ENCODE results near the gene DHX29.

Gene DHX29

DNA sequence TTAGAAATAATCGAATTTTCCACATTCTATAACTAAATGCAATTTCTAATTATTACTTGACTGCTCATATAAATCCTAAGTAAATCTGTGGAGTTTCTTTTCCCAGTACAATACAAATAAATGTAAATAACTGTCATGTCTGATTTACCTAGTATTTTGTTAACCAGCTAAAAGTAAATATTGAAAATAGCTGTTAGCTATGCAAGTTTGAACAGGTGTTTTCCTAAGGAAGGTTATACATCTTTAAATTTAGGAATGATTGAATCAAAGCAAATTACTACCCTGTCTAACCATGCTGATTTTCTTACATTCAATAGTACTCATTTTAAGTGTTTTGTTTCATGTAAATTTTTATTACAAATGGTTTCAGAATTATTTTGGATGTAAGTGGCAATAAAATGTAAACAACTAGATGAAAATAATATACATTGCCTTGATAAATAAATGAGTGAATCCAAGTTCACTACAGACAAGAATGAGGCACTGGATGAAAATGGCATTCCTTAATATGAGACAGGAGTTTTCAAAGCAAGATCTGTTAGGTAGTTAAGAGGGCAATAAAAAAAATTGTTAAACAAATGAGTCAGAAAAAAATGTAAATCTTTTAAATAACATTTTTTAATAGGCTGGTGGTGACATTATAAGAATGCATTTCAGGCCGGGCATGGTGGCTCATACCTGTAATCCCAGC is 96.2 kb downstream of the DHX29 start:
- Histone ChIP-seq H3K9ac (no peak overlapping the region), H3K4me1 (ENCODE audit: low read depth, poor library complexity, severe bottlenecking) (peaks cover 7% of the 10 kb centered on the region), H4K20me1 (ENCODE audit: insufficient read depth) (no peaks in the 10 kb centered on the region), H2AFZ (ENCODE audit: low read depth) (no peak overlapping the region), H3K36me3 (ENCODE audit: insufficient read depth) (no peaks in the 10 kb centered on the region), H3K4me3 (IDR thresholded peaks at IDR 0.05; ENCODE audit: insufficient read depth, low read depth, low read length) (no peak overlapping the region), H3K4me2 (no peak overlapping the region), H3K27ac (no peak overlapping the region), H3K79me2 (ENCODE audit: insufficient read depth, low read depth) (no peaks in the 10 kb centered on the region), H3K27me3 (ENCODE audit: insufficient read depth, low read depth) (no peaks in the 10 kb centered on the region)
- TF ChIP-seq, protein P1, sequence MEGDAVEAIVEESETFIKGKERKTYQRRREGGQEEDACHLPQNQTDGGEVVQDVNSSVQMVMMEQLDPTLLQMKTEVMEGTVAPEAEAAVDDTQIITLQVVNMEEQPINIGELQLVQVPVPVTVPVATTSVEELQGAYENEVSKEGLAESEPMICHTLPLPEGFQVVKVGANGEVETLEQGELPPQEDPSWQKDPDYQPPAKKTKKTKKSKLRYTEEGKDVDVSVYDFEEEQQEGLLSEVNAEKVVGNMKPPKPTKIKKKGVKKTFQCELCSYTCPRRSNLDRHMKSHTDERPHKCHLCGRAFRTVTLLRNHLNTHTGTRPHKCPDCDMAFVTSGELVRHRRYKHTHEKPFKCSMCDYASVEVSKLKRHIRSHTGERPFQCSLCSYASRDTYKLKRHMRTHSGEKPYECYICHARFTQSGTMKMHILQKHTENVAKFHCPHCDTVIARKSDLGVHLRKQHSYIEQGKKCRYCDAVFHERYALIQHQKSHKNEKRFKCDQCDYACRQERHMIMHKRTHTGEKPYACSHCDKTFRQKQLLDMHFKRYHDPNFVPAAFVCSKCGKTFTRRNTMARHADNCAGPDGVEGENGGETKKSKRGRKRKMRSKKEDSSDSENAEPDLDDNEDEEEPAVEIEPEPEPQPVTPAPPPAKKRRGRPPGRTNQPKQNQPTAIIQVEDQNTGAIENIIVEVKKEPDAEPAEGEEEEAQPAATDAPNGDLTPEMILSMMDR (conservative IDR thresholded peaks at IDR 0.05; ENCODE audit: low read depth, low read length) = no peak

Data from KMS-11 (cell line).